HEK293 (cell line): ENCODE measurements around the gene TTC32.

Source experiments
- FEZF1 ChIP-seq: fragments of 450-650 bp; formaldehyde crosslinking; IDR thresholded peaks from 2 replicates; pipeline ENCODE4 v1.5.1; 2016; ENCODE audit warnings: missing biosample characterization, missing genetic modification characterization
- HOXD13 ChIP-seq: sonication (generic); formaldehyde crosslinking; IDR thresholded peaks from 2 replicates; pipeline ENCODE4 v1.8.0; 2022; ENCODE audit warnings: missing genetic modification reagents, borderline replicate concordance

- TF ChIP-seq HOXD13 (CRISPR knock-in tag), result no peak
- TF ChIP-seq FEZF1 (tag by site-specific recombination), result no peak
These were observed 42.5 kb upstream of the TTC32 start for GRCh38 chr2:19944205-19944845.
